GM20000 (cell line): ENCODE results near the gene ITPR3.
A peak's percentile ranks its signal among the peaks of the same experiment; 100 is the strongest.

Source experiments
- DNase-seq: peaks from one replicate; pipeline ENCODE4 v3.0.0; 2012; ENCODE audit warnings: low spot score
- TF ChIP-seq, protein P1 (sequence below): IDR thresholded peaks from 2 replicates; pipeline ENCODE4 v1.5.1; 2012; ENCODE audit warnings: mild to moderate bottlenecking, control low read depth; ENCODE audit errors: extremely low read depth, missing control alignments

ITPR3 gene

GRCh38 chr6:33600761-33601160, 20.4 kb upstream of the ITPR3 start:
- TF ChIP-seq, protein P1, sequence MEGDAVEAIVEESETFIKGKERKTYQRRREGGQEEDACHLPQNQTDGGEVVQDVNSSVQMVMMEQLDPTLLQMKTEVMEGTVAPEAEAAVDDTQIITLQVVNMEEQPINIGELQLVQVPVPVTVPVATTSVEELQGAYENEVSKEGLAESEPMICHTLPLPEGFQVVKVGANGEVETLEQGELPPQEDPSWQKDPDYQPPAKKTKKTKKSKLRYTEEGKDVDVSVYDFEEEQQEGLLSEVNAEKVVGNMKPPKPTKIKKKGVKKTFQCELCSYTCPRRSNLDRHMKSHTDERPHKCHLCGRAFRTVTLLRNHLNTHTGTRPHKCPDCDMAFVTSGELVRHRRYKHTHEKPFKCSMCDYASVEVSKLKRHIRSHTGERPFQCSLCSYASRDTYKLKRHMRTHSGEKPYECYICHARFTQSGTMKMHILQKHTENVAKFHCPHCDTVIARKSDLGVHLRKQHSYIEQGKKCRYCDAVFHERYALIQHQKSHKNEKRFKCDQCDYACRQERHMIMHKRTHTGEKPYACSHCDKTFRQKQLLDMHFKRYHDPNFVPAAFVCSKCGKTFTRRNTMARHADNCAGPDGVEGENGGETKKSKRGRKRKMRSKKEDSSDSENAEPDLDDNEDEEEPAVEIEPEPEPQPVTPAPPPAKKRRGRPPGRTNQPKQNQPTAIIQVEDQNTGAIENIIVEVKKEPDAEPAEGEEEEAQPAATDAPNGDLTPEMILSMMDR = no peak
- no peak for DNase-seq

DNA sequence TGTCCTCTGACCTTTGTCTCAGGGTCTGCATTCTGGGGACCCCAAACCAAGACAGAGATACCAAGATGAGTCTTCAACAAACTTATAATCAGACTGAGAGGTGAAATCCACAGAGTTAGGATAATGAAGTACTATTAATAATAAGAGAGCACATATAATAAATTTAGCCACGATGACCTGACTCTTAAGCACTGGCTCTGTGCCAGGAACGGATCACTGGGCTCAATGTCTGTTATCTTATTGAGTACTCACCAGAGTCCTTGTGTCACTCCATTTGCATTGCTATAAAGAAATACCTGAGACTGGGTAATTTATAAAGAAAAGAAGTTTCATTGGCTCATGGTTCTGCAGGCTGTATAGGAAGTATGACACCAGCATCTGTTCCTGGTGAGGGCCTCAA, 18.9 kb upstream of the ITPR3 start:
- no peak for DNase-seq
- TF ChIP-seq, protein P1 = no peak

- TF ChIP-seq, protein P1 = no peak
- no peak for DNase-seq
Observed at GRCh38 chr6:33604941-33605854, 15.9 kb upstream of the ITPR3 start.

DNA sequence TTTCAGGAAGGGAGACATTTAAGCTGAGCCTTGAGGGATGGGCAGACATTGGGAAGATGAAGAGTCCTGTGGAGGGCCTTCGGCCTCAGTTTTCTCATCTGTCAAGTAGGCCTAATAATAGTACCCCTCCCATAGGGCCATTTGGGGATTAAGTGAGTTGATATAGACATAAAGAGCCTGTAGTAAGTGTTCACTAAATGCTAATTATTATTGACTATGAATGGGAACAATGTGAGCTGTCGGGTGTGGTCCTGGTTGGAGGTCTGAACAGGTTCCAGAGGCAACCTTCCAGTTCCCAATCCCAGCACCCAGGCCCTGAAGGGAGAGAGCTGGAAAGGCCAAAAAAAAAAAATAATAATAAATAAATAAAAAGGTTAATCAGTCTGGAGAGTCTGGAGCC, 14.5 kb upstream of the ITPR3 start:
- TF ChIP-seq, protein P1 = no peak
- DNase-seq = no peak

DNA sequence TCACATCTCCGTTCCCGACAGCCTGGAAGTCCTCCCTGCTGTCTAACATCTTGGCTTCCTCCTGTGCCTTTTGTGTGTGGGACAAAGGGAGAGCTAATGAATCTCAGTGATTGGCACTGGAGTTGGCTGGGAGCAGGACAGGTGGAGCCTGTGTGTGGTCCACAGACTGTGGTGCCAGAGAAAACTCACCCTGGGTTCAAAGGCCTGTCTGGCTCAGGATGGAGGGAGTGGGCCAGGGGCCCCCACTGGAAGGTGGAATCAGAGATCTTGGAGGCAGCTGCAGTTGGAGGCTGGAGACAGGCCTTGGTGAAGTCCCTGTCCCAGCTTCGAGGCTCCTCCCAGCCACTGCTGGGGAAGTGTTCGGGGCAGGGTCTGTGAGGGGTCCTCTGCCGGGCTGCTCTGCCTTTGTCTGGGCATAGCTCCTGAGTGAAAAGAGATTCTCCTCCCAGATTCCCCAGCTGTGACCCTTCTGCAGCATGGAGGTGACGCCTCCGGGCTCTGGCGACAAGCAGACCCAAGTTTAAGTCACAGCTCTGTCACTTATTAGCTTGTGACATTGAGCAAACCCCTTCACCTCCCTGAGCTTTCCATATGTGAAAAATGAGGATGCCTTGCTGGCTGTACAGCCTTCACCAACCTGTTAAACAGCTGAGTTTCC, 13.9 kb upstream of the ITPR3 start:
- DNase-seq = no peak
- TF ChIP-seq, protein P1 = no peak

DNA sequence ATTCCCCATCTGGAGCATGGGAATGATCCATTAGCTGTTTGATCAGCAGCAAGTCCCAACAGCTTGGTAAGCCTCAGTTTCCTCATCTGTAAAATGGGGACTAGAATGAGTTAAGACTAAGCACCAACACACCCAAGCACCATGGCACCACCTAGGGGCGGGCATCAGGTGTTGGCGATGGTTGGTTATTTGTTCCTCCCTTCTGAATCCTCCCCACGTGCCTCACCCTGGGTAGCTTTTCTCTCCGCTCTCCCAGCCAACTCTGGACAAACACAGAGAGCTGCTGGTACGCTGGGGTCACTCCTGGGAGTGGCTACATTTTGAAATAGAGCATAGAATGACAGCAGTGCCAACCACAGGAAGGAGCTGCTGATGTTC, 13.3 kb upstream of the ITPR3 start:
- peak; percentile 68 for DNase-seq
- TF ChIP-seq, protein P1 = peak; percentile 64

GRCh38 chr6:33609019-33609418, 12.1 kb upstream of the ITPR3 start:
- TF ChIP-seq, protein P1 = no peak
- DNase-seq = no peak
